PFSK-1 (cell line): ENCODE data around the gene ZDHHC1.

Experiments used
- FOXP2 ChIP-seq: optimal IDR thresholded peaks from 2 replicates; pipeline ENCODE3; 2011; ENCODE audit warnings: borderline replicate concordance, control low read depth, inconsistent platforms; ENCODE audit not compliant: insufficient read depth; ENCODE audit errors: extremely low read length, extremely low read depth
- POLR2AphosphoS5 ChIP-seq: IDR thresholded peaks from 2 replicates; pipeline ENCODE4 v1.6.1; 2012; ENCODE audit warnings: low read depth, mild to moderate bottlenecking, control low read depth, low read length, moderate library complexity
- REST ChIP-seq, 2 experiments: IDR thresholded peaks; 2 replicates each; pipeline versions ENCODE4 v1.6.1 to v1.8.0; 2011 to 2012; ENCODE audit warnings: low read depth in 2 of 2, low read length in 2 of 2, control low read depth in 1 of 2, inconsistent platforms in 1 of 2, mild to moderate bottlenecking in 1 of 2, moderate library complexity in 1 of 2; ENCODE audit not compliant: insufficient read depth in 1 of 2
- SIN3A ChIP-seq: IDR thresholded peaks from 2 replicates; pipeline ENCODE4 v1.6.1; 2012; ENCODE audit warnings: mild to moderate bottlenecking, low read length, moderate library complexity, borderline replicate concordance; ENCODE audit not compliant: insufficient read depth
- TAF1 ChIP-seq: IDR thresholded peaks from 2 replicates; pipeline ENCODE4 v1.6.1; 2012; ENCODE audit warnings: low read length, control low read depth, borderline replicate concordance; ENCODE audit not compliant: insufficient read depth

Gene ZDHHC1

DNA sequence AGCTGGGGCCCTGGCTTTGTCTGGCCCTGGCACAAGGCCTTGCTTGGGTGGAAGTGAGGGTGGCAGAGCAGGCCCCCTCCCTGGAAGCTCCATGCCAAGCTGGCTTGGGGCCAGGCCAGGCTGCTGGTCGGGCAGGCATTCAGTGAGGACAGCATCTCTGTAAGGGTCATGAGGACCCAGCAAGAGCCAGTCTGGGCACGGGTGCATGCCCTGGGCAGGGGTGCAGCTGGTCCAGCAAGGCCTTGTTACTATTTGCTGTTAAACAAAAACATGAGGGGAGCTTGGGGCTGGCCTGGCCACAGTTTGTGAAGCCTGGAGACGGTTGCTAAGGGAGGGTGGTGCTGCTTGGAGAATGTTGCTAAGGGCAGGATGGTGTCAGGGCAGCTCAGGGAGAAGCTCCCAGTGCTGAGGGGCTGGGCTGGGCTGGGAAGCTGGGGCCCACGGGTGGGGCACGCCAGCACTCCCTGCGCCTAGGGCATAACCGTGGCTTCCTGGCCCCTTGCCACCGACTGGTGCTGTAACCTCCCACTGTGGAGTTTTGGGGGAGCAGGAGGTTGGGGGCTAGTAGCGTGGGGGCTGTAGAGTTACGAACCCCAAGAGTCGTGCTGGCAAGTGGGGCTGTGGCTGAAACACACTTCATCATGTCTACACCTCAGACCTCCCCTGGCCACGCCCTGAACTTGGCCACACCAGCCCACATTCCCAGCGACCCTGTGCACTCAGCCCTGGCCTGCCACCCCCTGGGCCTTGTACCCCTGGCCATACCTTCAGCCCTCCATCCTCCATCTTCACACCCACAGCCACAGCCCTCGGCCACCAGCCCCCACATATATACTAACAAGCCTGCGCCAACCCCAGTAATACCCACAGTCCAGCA, 24.6 kb downstream of the ZDHHC1 start:
- no peak for TF ChIP-seq SIN3A
- no peak for TF ChIP-seq POLR2AphosphoS5
- TF ChIP-seq FOXP2, result no peak

DNA sequence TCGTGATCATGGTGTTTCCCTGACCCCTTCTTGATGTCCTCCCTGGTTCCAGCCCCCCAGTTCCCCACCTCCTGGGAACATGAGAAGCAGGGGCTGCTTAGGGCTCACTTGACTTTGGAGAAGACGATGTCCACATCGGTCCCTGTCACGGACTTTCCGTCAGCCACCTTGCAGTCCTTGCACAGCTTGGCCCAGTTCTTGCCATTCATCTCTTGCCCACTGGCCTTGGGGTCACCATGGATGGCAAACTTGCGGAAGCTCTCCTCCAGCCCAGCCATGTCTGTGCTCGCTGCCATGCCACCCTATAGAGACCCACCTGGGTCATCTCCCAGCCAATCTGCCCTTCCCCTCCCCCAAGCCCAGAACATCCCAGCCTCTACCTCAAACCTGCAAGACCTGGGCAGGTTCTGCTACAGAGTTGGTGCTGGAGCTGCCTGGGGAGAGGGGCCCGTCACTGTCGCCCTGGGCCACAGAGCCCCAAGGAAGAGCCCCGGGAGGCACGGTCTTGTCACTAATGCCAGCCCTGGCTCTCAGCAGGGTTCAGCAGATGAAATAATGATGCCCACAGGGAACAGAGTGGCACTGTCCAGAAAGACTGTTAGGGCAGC, 25.4 kb downstream of the ZDHHC1 start:
- TF ChIP-seq TAF1 (no peak), POLR2AphosphoS5 (no peak), FOXP2 (no peak), REST (IDR thresholded peaks at IDR 0.05; ENCODE audit: insufficient read depth in 1 of 2, low read depth in 2 of 2, low read length in 2 of 2) (no peak), SIN3A (no peak)

- no peak for TF ChIP-seq POLR2AphosphoS5
- TF ChIP-seq FOXP2, result no peak
- no peak for TF ChIP-seq REST (IDR thresholded peaks at IDR 0.05; ENCODE audit: insufficient read depth in 1 of 2, low read depth in 2 of 2, low read length in 2 of 2)
- TF ChIP-seq TAF1, result no peak
- no peak for TF ChIP-seq SIN3A
These were observed 26.1 kb downstream of the ZDHHC1 start for GRCh38 chr16:67389911-67390815.

DNA sequence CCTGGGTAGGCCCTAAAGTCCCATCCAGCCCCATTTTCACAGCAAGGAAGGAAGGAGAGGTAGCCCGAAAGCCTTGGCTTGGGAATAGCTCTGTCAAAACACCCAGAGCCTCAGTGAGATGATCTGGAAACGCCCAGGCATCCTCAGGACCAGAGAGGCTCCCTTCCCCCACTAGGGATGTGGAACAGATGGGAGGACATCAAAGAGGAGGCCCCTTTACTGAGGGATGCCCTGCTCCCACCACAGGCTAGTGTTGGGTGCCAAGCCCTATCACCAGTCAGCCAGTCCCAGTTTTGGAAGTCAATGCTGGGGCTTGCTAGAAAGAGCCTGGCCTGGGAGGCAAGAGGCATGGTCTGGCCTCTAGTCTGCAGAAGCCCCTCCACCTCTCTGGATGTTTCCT, 27.7 kb downstream of the ZDHHC1 start:
- TF ChIP-seq REST (IDR thresholded peaks at IDR 0.05; ENCODE audit: insufficient read depth in 1 of 2, low read depth in 2 of 2, low read length in 2 of 2), result no peak
- TF ChIP-seq SIN3A, result no peak
- TF ChIP-seq POLR2AphosphoS5, result no peak
- no peak for TF ChIP-seq TAF1
- no peak for TF ChIP-seq FOXP2

DNA sequence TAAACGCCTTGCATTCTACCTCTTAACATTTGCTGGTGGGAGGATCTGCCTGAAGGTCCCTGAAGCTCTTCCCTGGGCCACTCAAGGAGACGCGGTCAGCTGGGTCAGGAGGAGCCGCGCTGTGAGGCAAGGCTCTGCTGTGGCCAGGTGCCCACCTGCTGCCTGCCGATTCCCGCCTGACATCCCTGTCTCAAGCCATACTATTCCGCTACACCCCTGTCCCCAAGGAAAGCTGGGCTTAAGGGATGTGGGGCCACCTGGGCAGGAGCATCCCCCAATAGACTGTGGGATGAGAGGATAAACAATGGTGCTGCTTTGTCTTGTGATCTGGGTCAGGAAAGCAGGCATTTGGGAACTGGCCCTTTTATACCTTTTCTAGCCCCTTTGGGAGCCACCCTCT, 28.1 kb downstream of the ZDHHC1 start:
- TF ChIP-seq SIN3A (no peak), FOXP2 (no peak), POLR2AphosphoS5 (no peak), REST (IDR thresholded peaks at IDR 0.05; ENCODE audit: insufficient read depth in 1 of 2, low read depth in 2 of 2, low read length in 2 of 2) (no peak), TAF1 (no peak)
